Ecto neural progenitor cell (in vitro differentiated cells): Measurements from ENCODE around the gene RGS10.
"Not testable (repeated sequence)": the region's sequence is repeated elsewhere in the genome, so short reads cannot be mapped to it uniquely, and the experiment has no call there.

ENCODE experiments used
- DNase-seq: peaks from one replicate; pipeline ENCODE4 v3.0.0-alpha.2; 2018; ENCODE audit warnings: low spot score

RGS10 gene

DNA sequence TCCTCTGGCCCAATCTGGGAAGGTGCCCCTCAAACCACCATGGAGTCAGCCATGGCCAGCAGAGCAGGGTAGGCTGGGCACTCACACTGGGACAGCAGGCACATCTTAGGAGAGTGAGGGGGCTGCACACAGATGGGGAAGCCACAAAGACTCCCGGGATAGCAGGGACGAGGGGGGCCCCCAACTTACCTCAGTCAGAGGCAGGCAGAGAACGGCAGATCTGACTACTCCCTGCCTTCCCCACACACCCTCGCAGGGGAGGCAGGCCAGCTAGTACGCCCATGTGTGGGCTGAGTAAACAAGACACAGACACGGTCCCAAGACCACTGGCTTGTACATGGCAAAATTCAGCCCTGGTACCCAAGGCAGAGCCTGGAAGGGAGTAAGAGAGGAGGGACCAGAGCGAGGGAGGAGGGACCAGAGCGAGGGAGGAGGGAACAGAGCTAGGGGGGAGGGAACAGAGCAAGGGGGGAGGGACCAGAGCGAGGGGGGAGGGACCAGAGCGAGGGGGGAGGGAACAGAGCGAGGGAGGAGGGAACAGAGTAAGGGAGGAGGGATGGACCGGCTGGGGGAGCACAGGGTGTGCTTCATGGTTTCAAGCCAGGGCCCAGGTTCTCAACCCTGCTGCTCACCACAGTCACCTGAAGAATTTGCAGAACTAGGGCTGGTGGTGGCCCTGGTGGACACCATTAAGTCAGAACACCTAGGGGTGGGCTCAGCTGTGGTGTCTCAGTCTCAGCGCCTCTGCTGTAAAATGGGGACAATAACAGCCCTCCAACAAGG, 73.8 kb downstream of the RGS10 start:
- no peak for DNase-seq

DNA sequence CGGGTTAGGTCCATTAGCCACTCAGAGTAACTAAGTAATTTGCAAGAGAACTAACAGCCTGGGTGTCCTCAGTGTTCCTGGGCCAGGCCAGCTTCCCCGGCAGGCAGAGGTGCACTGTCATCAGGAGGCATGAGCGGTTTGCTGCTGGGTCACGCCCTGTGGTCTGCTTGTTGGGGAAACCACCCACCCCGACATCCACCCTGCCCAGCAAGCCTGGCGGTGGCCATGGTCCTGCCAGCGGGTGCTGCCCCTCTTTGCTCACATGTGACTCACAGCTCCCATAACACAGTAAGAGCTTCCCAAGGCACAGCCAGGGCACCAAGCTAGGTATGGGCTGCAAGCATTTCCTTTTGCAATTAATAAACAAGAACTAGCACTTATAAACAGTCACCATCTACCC, 75.9 kb downstream of the RGS10 start:
- no peak for DNase-seq

GRCh38 chr10:119466076-119466475, 76.4 kb downstream of the RGS10 start:
- DNase-seq, result no peak

DNA sequence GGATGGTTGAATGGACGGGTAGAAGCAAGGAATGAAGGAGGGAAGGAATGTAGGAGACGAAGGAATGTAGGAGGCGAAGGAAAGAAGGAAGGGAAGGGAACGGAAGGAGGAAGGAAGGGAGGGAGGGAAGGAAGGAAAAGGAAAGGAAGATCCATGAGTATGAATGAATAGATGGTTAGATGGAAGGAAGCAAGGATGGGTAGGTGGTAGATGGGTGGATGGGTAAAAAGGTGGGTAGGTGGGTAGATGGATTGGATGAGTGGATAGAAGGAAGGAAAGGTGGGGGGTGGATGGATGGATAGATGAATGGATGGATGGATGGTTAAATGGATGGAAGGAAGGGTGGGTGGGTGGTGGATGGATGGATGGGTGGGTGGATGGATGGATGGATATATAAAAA, 77.4 kb downstream of the RGS10 start:
- DNase-seq, result no peak

DNA sequence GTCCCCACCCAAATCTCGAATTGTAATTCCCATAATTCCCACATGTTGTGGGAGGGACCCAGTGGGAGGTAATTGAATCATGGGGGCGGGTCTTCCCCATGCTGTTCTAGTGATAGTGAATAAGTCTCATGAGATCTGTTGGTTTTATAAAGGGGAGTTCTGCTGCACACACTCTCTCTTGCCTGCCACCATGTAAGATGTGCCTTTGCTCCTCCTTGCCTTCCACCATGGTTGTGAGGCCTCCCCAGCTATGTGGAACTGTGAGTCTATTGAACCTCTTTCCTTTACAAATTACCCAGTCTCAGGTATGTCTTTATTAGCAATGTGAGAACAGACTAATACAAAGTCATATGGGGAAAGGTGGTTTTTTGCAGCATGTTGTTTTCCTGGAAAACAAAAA, 79.3 kb downstream of the RGS10 start:
- not testable (repeated sequence) for DNase-seq

GRCh38 chr10:119462773-119463172, 79.7 kb downstream of the RGS10 start:
- DNase-seq, result no peak

- DNase-seq, result no peak
Measured at GRCh38 chr10:119461923-119462322, 80.6 kb downstream of the RGS10 start.

GRCh38 chr10:119461380-119461779, 81.1 kb downstream of the RGS10 start:
- no peak for DNase-seq

GRCh38 chr10:119460369-119461195, 81.9 kb downstream of the RGS10 start:
- no peak for DNase-seq

GRCh38 chr10:119459681-119460340, 82.7 kb downstream of the RGS10 start:
- no peak for DNase-seq

GRCh38 chr10:119457966-119458766, 84.4 kb downstream of the RGS10 start:
- DNase-seq, result no peak

GRCh38 chr10:119456435-119456810, 86.1 kb downstream of the RGS10 start:
- no peak for DNase-seq

DNA sequence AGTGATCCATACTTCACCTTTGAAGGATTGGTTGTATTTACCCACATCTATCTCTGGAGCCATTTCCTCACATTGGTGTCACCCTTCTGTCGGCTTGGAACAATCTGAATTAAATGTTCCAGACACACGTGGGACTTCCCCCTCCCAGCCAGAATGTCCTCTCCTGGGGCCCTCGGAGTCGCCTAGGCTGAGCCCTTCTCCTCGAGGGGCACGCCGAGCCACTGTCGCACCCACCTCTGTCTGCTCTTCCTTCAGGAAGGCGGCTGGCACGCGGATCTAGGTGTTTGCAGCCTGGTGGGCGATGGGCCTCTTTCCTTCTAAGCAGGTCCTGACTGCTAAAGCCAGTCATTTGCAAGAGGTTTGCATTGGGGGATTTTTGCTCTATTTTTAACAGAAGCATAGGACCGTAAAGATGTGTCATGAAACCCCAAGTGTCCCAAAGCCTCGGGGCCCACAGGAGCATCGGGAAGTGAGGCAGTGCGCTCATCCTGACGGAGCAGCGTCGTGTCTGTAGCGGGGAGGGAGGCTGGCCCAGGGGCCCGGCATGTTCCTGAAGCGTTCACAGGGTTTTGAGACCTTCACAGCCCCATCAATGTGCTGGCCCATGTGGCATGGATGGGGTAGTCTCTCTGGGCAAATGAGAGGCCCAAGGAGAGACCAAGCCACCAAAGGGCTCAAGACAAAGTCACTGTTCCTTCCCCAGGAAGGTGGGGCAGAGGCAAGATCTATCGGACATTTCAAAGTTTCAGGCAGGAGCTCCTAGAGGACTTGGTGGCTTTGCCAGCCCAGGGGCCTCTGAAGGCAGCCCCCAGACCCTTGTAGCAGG, 86.7 kb downstream of the RGS10 start:
- DNase-seq, result no peak

- DNase-seq, result no peak
Measured at GRCh38 chr10:119454990-119455389, 87.5 kb downstream of the RGS10 start.

GRCh38 chr10:119454316-119454715, 88.2 kb downstream of the RGS10 start:
- no peak for DNase-seq

DNA sequence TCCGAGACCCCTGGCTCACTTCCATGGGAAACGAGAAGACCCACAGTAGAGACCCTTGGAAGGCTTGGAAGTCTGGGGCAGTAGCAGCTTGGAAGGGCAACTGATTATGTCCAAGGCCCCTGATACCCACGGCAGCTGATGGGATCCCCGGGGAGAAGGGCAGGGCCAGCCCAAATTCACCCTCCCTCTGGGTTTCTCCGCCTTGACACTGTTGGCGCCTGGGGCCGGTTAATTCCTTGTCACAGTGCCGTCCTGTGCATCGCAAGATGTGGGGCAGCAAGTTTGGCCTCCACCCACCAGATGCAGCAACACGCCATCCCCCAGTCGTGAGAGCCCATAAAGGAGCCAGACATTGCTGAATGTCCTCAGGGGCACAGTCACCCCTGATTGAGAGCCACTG, 89.2 kb downstream of the RGS10 start:
- DNase-seq, result no peak

GRCh38 chr10:119452396-119452795, 90.1 kb downstream of the RGS10 start:
- no peak for DNase-seq

DNA sequence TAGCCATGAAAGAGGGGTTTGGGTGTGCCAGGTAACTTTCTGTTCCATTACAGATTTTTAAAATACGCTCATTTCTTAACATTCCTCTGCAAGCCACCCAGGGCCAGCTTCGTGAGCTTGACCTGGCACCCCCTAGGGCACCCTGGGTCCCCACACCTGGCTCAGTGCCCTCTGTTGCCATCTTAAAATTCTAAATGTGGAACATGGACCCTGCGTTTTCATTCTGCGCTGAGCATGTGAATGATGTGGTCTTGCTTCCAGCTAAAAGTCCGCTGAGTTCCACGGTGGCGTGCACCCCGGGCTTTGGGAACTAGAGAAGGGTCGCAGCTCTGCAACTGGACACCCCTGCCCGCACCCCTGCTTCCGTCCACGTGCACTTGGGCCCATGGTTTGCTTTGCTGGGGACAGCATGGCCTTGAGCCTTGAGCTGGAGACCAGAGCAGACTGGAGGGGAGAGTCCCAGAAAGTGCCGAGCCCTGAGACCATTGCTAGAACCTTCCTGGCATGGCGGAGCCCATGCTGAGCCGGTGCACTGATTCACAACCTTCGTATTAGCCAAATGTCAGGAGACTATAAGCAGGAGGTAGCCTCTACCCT, 91.1 kb downstream of the RGS10 start:
- DNase-seq, result no peak

DNA sequence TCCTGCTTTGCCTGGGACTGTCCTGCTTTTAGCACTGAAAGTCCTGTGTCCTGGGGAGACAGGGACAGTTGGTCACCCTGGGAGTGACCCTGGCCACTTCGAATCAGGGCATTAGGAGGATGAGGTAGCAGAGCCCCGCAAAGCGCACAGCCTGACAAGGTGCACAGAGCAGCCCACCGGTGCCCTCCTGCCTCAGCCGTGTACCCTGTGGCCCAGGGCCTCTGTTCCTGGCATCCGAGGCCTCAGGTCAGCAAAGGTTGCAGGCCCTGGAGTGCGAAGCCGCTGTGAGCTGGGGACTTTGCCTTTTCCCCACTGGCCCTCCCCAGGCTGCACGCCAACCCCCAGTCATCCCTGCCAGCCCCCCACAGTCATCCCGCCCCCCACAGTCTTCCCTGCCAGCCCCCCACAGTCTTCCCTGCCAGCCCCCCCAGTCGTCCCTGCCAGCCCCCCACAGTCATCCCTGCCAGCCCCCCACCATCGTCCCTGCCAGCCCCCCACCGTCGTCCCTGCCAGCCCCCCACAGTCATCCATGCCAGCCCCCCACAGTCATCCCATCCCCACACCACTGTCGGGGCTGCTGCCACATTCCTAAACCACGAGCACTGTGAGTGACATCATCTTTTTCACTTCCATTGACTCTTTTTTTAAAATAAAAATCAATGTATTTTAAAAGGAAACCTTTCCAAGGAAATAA, 91.8 kb downstream of the RGS10 start:
- DNase-seq, result no peak
